HEK293T (cell line): ENCODE data around the gene RAD51B.

Experiments
- ARNT ChIP-seq: fragments of 450-650 bp; IDR thresholded peaks from 2 replicates; pipeline ENCODE4 v1.6.1; 2017; ENCODE audit warnings: mild to moderate bottlenecking
- FOXA1 ChIP-seq: fragments of 450-650 bp; IDR thresholded peaks from 2 replicates; pipeline ENCODE4 v1.6.1; 2016; ENCODE audit warnings: mild to moderate bottlenecking
- FOXK2 ChIP-seq: fragments of 450-650 bp; IDR thresholded peaks from 2 replicates; pipeline ENCODE4 v1.6.1; 2016; ENCODE audit warnings: mild to moderate bottlenecking
- NFRKB ChIP-seq: fragments of 450-650 bp; IDR thresholded peaks from 2 replicates; pipeline ENCODE4 v1.6.1; 2016; ENCODE audit warnings: mild to moderate bottlenecking, moderate library complexity
- SP1 ChIP-seq: fragments of 450-650 bp; IDR thresholded peaks from 2 replicates; pipeline ENCODE4 v1.6.1; 2017

DNA sequence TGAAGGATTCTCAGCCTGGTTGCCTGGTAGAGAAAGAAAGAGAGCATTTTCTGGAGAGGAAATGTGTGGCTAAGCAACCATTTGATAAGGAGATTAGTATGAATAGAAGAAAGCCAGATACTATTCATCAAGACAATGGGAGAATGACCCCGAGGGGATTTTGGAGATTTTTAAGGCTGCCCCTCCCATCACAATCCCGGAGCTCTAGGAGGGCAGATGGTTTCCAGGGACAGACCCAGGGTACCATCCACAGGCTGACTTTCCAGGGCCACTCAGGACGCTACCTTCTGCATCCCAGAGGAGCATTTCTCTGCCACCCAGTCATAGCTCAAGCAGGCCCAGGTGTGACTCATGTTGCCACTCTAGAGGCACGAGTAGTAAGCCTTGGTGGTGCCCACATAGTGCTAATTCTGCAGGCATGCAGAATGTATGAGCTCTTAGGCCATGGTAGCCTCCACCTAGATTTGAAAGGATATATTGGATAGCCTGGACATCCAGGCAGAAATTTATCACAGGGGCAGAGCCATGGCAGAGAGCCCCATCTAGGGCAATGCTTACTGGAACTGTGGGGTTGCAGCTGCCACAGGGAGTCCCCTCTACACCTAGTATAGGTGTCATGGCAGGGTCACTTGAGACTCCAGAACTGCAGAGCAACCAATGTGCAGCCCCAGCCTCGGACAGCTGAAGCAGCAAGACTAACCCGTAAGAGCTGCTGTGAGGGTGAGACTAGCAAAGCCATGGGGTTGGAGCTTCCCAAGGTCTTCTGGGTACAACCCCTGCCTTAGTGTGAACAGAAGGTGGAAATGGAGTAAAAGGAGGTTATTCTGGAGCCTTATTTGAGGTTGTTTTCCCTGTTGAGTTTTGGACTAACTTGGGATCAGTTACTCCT, 607.3 kb downstream of the RAD51B start:
- no peak for TF ChIP-seq FOXA1
- TF ChIP-seq NFRKB, result no peak
- TF ChIP-seq ARNT, result no peak
- TF ChIP-seq SP1, result no peak
- no peak for TF ChIP-seq FOXK2
